G401.6 (cell line): ENCODE results near the gene TRO.
A peak's percentile ranks its signal among the peaks of the same experiment; 100 is the strongest.

ENCODE experiments used
- FAIRE-seq: peaks from 2 replicates; lab custom pipeline; 2012; peaks lifted over from hg19 to GRCh38; lab: Jason Lieb, UNC

Gene TRO

GRCh38 chrX:54920610-54921426, at the start of gene TRO:
TRO (plus strand) TSS chrX:54920824; CDS start chrX:54922247, 1,423 bp downstream.
- FAIRE-seq, result no peak

- FAIRE-seq, result no peak
Measured at GRCh38 chrX:54885740-54886139, 34.9 kb upstream of the TRO start.

GRCh38 chrX:54891573-54891972, 29.1 kb upstream of the TRO start:
- FAIRE-seq, result peak; percentile 50

GRCh38 chrX:54894159-54894558, 26.5 kb upstream of the TRO start:
- no peak for FAIRE-seq

- FAIRE-seq, result no peak
Measured at GRCh38 chrX:54909941-54910340, 10.7 kb upstream of the TRO start.

- FAIRE-seq, result peak; percentile 15
Measured at GRCh38 chrX:54921427-54922021, 900 bp downstream of the TRO start.

- no peak for FAIRE-seq
Measured at GRCh38 chrX:54922547-54922946, 1.9 kb downstream of the TRO start.

GRCh38 chrX:54923376-54923775, 2.8 kb downstream of the TRO start:
- FAIRE-seq, result no peak

GRCh38 chrX:54926978-54927377, 6.4 kb downstream of the TRO start:
- FAIRE-seq, result no peak

GRCh38 chrX:54928876-54929275, 8.3 kb downstream of the TRO start:
- FAIRE-seq, result no peak

GRCh38 chrX:54930291-54931049, 9.8 kb downstream of the TRO start:
- FAIRE-seq, result no peak

GRCh38 chrX:54931107-54931506, 10.5 kb downstream of the TRO start:
- FAIRE-seq, result no peak

GRCh38 chrX:54933150-54933826, 12.7 kb downstream of the TRO start:
- no peak for FAIRE-seq

GRCh38 chrX:54934058-54934457, 13.4 kb downstream of the TRO start:
- FAIRE-seq, result no peak

- no peak for FAIRE-seq
Measured at GRCh38 chrX:54934890-54935289, 14.3 kb downstream of the TRO start.

GRCh38 chrX:54935306-54935705, 14.7 kb downstream of the TRO start:
- FAIRE-seq, result no peak

GRCh38 chrX:54937416-54937815, 16.8 kb downstream of the TRO start:
- no peak for FAIRE-seq

- FAIRE-seq, result no peak
Measured at GRCh38 chrX:54944816-54945215, 24.2 kb downstream of the TRO start.

- no peak for FAIRE-seq
Measured at GRCh38 chrX:54945224-54945623, 24.6 kb downstream of the TRO start.

- no peak for FAIRE-seq
Measured at GRCh38 chrX:54950730-54951375, 30.2 kb downstream of the TRO start.

GRCh38 chrX:54961750-54962149, 41.1 kb downstream of the TRO start:
- no peak for FAIRE-seq
